ENCODE data around the gene KCTD1. TPM values are rescaled to one million over a fixed set of nuclear protein-coding genes. Genes with fewer than 3 reads are reported as not detected.

The KCTD1 gene
- polyA plus RNA-seq, 3 donors, result 0.40 TPM; not detected in 2

DNA sequence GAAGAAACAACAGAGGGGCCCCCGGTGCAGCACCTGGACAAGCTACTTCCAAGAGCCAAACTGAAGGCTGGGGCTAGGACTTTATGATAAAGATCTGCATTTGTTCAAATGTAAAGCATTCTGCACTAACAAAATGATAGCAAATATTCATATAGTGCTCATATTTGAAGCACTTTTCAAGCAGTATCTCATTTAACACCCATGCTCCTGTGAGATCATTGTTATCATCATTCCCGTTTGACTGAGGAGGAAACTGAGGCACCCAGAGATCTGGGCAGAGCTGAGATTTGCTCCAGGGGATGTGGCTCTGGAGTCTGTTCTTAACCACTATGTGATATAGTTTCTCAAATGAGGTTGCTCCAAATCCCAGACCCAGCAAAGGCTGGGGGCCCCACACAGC is 9.8 kb downstream of the KCTD1 start:
- no peak overlapping the region for H2AFZ ChIP-seq (ENCODE audit: insufficient read depth, low read depth, low read length, poor library complexity, severe bottlenecking)
- no peak overlapping the region for H3K27ac Mint-ChIP-seq
- H3K36me3 Mint-ChIP-seq, result no peaks in the 10 kb centered on the region
- no peaks in the 10 kb centered on the region for H3K79me2 ChIP-seq (ENCODE audit: insufficient read depth, low read length)
- peaks cover 0 to 4% (median 0%) of the 10 kb centered on the region in 3 donors for H3K27me3 Mint-ChIP-seq (ENCODE audit: low read depth in 3 of 3)
- no peak overlapping the region for H3K4me2 ChIP-seq (replicated peaks; ENCODE audit: extremely low read depth, low read length, poor library complexity, severe bottlenecking)
- no peak overlapping the region for H3K4me3 Mint-ChIP-seq
- no peaks in the 10 kb centered on the region for H3K4me1 ChIP-seq (ENCODE audit: control insufficient read depth in 1 of 2, insufficient read depth in 2 of 2, low read length in 2 of 2)
- WGBS (ENCODE audit: insufficient coverage), result no CpG with 5 or more reads among the region's 2 CpGs
- TF ChIP-seq, protein P1, sequence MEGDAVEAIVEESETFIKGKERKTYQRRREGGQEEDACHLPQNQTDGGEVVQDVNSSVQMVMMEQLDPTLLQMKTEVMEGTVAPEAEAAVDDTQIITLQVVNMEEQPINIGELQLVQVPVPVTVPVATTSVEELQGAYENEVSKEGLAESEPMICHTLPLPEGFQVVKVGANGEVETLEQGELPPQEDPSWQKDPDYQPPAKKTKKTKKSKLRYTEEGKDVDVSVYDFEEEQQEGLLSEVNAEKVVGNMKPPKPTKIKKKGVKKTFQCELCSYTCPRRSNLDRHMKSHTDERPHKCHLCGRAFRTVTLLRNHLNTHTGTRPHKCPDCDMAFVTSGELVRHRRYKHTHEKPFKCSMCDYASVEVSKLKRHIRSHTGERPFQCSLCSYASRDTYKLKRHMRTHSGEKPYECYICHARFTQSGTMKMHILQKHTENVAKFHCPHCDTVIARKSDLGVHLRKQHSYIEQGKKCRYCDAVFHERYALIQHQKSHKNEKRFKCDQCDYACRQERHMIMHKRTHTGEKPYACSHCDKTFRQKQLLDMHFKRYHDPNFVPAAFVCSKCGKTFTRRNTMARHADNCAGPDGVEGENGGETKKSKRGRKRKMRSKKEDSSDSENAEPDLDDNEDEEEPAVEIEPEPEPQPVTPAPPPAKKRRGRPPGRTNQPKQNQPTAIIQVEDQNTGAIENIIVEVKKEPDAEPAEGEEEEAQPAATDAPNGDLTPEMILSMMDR (IDR thresholded peaks at IDR 0.05), result no peak
- no peaks in the 10 kb centered on the region for H3K9me3 Mint-ChIP-seq
- no peaks in the 10 kb centered on the region for H3K9me3 ChIP-seq (replicated peaks in 1 of 2; ENCODE audit: control insufficient read depth in 1 of 2, insufficient read depth in 1 of 2, low read length in 2 of 2)
- H3K9ac ChIP-seq (ENCODE audit: insufficient read depth, low read length, poor library complexity, severe bottlenecking), result no peak overlapping the region
- H3K4me3 ChIP-seq (replicated peaks in 1 of 3; ENCODE audit: low read depth in 2 of 3, low read length in 3 of 3), result no peak overlapping the region
- H3K4me1 Mint-ChIP-seq, result no peaks in the 10 kb centered on the region
- no peak overlapping the region for H3K27ac ChIP-seq (ENCODE audit: low read depth in 1 of 2, low read length in 2 of 2)
- no peaks in the 10 kb centered on the region for H3K27me3 ChIP-seq (ENCODE audit: control insufficient read depth in 2 of 2, insufficient read depth in 2 of 2, low read length in 2 of 2)
- intact Hi-C loops (cut with micrococcal nuclease), result no loop called here
- H3K36me3 ChIP-seq (replicated peaks in 1 of 2; ENCODE audit: control insufficient read depth in 1 of 2, insufficient read depth in 2 of 2, low read length in 2 of 2), result no peaks in the 10 kb centered on the region
- no peaks in the 10 kb centered on the region for H4K20me1 ChIP-seq (ENCODE audit: insufficient read depth, low read length)
- DNase-seq, result no peak

DNA sequence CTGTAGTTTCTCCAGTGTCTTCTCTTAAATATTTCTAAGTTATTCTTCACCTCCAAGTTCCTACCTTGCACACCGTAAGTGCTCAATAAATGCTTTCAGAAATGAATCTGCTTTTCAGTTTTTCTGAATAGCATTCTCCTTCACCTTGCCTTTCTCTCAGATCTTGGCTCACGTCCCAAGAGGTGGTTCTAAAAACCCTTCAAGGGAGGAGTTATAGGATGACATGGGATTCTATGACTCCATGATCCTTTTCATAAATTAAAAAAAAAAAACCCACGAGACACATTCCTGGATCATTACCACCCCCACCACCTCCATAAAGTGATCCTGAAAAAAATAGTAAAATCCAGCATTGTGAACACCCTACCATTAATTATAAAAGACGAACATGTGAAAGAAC is 11.7 kb downstream of the KCTD1 start:
- H3K9me3 Mint-ChIP-seq, result no peaks in the 10 kb centered on the region
- no peak overlapping the region for H3K27ac Mint-ChIP-seq
- H3K79me2 ChIP-seq (ENCODE audit: insufficient read depth, low read length), result no peaks in the 10 kb centered on the region
- no peaks in the 10 kb centered on the region for H3K4me1 Mint-ChIP-seq
- peaks cover 0 to 4% (median 1%) of the 10 kb centered on the region in 3 donors for H3K27me3 Mint-ChIP-seq (ENCODE audit: low read depth in 3 of 3)
- no peak overlapping the region for H2AFZ ChIP-seq (ENCODE audit: insufficient read depth, low read depth, low read length, poor library complexity, severe bottlenecking)
- H3K4me3 Mint-ChIP-seq, result no peak overlapping the region
- no peak for DNase-seq
- no peak overlapping the region for H3K9ac ChIP-seq (ENCODE audit: insufficient read depth, low read length, poor library complexity, severe bottlenecking)
- no peak overlapping the region for H3K4me3 ChIP-seq (replicated peaks in 1 of 3; ENCODE audit: low read depth in 2 of 3, low read length in 3 of 3)
- H3K9me3 ChIP-seq (replicated peaks in 1 of 2; ENCODE audit: control insufficient read depth in 1 of 2, insufficient read depth in 1 of 2, low read length in 2 of 2), result no peaks in the 10 kb centered on the region
- H3K27ac ChIP-seq (ENCODE audit: low read depth in 1 of 2, low read length in 2 of 2), result no peak overlapping the region
- intact Hi-C loops (cut with micrococcal nuclease), result no loop called here
- no peaks in the 10 kb centered on the region for H3K27me3 ChIP-seq (ENCODE audit: control insufficient read depth in 2 of 2, insufficient read depth in 2 of 2, low read length in 2 of 2)
- no peaks in the 10 kb centered on the region for H4K20me1 ChIP-seq (ENCODE audit: insufficient read depth, low read length)
- 100% methylated on average over 1 of the region's 4 CpGs for WGBS (ENCODE audit: insufficient coverage)
- H3K4me1 ChIP-seq (ENCODE audit: control insufficient read depth in 1 of 2, insufficient read depth in 2 of 2, low read length in 2 of 2), result no peaks in the 10 kb centered on the region
- H3K4me2 ChIP-seq (replicated peaks; ENCODE audit: extremely low read depth, low read length, poor library complexity, severe bottlenecking), result no peak overlapping the region
- H3K36me3 ChIP-seq (replicated peaks in 1 of 2; ENCODE audit: control insufficient read depth in 1 of 2, insufficient read depth in 2 of 2, low read length in 2 of 2), result no peaks in the 10 kb centered on the region
- no peaks in the 10 kb centered on the region for H3K36me3 Mint-ChIP-seq
- TF ChIP-seq, protein P1 (IDR thresholded peaks at IDR 0.05), result no peak

Data from CD14-positive monocyte (primary cell).